ENCODE measurements around the gene RGS10. TPM values are rescaled to one million over a fixed set of nuclear protein-coding genes. Genes with fewer than 3 reads are reported as not detected.

RGS10 gene
- total and polyA plus RNA-seq, 10 of the 15 experiments (the other 5 are each of a cell fraction or from before 2014, with no cell fraction given): 72.8 to 193 (median 127) TPM

DNA sequence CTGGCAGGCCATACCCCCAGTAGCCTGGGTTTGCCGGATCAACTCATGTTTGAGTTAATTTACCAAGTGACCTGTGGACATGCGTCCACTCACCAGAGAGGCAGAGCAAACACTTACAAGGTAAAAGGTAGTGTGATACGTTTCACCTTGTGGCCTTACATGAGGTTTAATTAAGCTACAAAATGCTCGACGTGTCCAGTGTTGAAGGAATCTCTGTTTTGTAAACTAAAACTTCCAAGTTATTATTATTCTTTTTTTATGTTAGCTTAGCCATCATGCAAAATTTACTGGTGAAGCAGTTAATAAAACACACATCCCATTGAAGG is 42.9 kb downstream of the RGS10 start (continued):
- TF ChIP-seq, protein P1, sequence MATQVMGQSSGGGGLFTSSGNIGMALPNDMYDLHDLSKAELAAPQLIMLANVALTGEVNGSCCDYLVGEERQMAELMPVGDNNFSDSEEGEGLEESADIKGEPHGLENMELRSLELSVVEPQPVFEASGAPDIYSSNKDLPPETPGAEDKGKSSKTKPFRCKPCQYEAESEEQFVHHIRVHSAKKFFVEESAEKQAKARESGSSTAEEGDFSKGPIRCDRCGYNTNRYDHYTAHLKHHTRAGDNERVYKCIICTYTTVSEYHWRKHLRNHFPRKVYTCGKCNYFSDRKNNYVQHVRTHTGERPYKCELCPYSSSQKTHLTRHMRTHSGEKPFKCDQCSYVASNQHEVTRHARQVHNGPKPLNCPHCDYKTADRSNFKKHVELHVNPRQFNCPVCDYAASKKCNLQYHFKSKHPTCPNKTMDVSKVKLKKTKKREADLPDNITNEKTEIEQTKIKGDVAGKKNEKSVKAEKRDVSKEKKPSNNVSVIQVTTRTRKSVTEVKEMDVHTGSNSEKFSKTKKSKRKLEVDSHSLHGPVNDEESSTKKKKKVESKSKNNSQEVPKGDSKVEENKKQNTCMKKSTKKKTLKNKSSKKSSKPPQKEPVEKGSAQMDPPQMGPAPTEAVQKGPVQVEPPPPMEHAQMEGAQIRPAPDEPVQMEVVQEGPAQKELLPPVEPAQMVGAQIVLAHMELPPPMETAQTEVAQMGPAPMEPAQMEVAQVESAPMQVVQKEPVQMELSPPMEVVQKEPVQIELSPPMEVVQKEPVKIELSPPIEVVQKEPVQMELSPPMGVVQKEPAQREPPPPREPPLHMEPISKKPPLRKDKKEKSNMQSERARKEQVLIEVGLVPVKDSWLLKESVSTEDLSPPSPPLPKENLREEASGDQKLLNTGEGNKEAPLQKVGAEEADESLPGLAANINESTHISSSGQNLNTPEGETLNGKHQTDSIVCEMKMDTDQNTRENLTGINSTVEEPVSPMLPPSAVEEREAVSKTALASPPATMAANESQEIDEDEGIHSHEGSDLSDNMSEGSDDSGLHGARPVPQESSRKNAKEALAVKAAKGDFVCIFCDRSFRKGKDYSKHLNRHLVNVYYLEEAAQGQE (IDR thresholded peaks at IDR 0.05; ENCODE audit: low read depth, low read length): no peak
- no peak for TF ChIP-seq YBX1 (IDR thresholded peaks at IDR 0.05)
- TF ChIP-seq BMI1 (IDR thresholded peaks at IDR 0.05; ENCODE audit: borderline replicate concordance): no peak
- TF ChIP-seq, protein P2, sequence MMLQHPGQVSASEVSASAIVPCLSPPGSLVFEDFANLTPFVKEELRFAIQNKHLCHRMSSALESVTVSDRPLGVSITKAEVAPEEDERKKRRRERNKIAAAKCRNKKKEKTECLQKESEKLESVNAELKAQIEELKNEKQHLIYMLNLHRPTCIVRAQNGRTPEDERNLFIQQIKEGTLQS (IDR thresholded peaks at IDR 0.05; ENCODE audit: borderline replicate concordance, extremely low read depth, low read depth, low read length): no peak
- TF ChIP-seq MEF2A (IDR thresholded peaks at IDR 0.05; ENCODE audit: insufficient read depth, low read depth, low read length): no peak
- no peak for TF ChIP-seq NR2C2 (IDR thresholded peaks at IDR 0.05; ENCODE audit: borderline replicate concordance, control insufficient read depth, insufficient read length, low read depth)
- no peak for TF ChIP-seq SMAD1 (IDR thresholded peaks at IDR 0.05; ENCODE audit: low read depth, partially characterized antibody)
- TF ChIP-seq SREBF2 (IDR thresholded peaks at IDR 0.05; ENCODE audit: low read length): no peak
- no peak for TF ChIP-seq NRF1 (conservative IDR thresholded peaks at IDR 0.05; ENCODE audit: low read depth, low read length)
- TF ChIP-seq ESRRA (IDR thresholded peaks at IDR 0.05; ENCODE audit: low read length): no peak
